GM19395 (cell line): Measurements from ENCODE around the gene RET.

Experiments used
- ATAC-seq: cut with Tn5 transposase; IDR thresholded peaks from one replicate; pipeline ENCODE4 v1.9.1; 2021; ENCODE audit warnings: mild to moderate bottlenecking, moderate library complexity; ENCODE audit not compliant: unreplicated experiment

Gene RET

DNA sequence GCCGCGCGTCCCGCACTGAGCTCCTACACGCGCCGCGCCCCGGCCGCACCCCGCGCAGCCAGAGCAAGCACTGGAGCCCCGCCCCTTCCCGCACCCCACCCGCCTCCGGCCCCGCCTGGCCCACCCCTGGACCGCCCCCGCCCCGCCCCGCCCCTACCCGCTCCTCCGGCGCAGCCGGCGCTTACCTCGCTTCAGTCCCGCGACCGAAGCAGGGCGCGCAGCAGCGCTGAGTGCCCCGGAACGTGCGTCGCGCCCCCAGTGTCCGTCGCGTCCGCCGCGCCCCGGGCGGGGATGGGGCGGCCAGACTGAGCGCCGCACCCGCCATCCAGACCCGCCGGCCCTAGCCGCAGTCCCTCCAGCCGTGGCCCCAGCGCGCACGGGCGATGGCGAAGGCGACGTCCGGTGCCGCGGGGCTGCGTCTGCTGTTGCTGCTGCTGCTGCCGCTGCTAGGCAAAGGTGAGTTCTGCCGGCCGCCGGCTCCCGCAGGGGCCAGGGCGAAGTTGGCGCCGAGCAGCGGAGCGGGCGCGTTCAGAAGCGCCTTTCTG lies at the start of gene RET:
RET (plus strand) TSS at position 194 of the 545 bp plus-strand sequence; CDS start at position 384, 190 bp downstream.
- ATAC-seq = no peak

DNA sequence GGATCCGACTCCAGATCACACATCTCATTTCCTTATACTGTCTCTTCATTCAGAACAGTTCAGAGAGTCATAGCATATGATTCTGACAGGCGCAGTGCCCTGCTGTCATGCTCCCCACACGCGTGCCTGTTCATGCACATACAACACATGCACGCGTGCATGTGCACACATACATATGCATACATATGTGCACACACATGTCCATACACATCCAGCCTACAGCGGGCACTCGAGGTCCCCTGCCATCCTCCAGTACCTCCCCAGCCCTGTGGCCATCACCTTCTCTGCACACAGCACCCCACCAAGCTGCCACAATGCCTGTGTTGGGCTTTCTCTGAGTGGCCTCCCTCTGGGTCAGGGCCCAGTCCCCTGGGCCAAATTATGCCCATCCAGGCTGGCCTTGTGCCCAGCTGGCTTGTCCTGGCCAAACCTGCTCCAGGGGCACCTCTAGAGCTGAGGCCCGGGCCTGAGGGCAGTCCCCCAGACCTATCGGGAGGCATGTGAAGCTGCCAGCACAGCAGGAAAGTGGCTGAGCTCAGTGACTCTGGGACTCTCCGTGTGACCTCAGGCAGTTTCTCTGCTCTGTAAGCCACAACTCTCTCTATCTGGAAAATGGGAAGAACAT lies 49.4 kb upstream of the RET start:
- no peak for ATAC-seq

DNA sequence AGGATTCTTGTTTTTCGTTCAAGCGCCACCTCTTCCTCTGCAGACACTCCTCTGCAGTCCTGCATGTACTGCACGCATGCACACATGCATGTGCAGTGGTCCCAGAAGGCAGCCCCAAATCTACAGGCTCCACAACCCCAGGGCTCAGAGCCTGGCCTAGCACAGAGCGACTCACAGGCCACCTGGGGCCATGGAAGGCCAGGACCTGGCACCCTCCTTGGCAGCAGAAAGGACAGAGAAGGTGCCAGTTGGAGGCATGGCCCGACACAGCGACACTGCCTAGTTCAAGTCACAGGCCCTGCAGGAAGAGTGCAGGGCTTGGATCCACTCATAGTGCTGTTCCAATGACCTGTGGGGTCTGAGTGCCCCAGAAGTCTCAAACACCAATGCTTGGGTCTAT lies 48.7 kb upstream of the RET start:
- no peak for ATAC-seq

DNA sequence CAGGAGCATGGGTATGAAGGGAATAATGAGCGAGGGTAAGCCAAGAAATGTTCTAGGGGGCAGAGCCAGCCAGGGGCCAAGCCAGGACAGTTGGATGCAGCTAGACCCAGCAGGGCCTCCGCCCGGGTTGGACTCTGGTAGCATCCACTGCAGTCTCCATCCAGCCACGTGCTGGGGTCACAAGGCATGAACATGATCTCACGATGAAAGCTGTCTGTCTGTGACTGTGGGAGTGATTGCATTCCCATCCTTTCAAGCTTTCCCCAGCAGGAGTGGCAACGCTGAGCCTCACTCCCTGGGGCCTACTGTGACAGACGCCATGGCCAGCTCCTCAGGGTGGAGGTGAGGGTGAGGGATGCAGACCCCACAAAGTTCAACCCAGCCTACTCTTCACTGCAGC lies 47.8 kb upstream of the RET start:
- ATAC-seq = no peak

DNA sequence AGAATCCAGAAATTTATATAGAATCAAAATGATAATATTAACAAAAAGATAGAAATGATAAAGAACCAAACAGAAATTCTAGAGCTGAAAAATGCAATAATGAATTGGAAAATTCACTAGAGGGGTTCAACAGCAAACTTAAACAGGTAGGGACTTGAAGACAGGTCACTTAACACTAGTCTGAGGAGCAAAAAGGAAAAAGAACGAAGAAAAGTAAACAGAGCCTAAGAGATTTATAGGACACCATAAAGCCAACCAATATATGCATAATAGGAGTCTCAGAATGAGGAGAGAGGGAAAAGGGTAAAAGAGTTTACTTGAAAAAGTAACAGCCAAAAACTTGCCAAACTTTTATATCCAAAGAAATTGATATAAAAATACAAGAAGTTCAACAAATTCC lies 44.3 kb upstream of the RET start:
- ATAC-seq = no peak

DNA sequence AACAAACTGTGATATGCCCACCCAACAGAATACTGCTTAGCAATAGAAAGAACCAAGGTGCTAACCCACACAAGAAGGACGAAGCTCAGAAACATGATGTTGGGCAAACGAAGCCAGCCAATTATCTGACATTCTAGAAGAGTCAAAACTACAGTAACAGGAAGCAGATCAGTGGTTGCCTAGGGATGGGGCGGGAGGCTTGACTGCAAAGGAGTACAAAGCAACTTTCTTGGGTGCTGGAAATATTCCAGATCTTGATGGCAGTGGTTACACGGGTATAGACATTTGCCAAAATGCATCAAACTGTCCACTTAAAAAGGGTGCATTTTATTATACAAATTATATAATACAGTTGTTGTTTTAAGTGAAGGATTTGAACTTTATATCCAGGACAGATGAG lies 41.1 kb upstream of the RET start:
- ATAC-seq = no peak

DNA sequence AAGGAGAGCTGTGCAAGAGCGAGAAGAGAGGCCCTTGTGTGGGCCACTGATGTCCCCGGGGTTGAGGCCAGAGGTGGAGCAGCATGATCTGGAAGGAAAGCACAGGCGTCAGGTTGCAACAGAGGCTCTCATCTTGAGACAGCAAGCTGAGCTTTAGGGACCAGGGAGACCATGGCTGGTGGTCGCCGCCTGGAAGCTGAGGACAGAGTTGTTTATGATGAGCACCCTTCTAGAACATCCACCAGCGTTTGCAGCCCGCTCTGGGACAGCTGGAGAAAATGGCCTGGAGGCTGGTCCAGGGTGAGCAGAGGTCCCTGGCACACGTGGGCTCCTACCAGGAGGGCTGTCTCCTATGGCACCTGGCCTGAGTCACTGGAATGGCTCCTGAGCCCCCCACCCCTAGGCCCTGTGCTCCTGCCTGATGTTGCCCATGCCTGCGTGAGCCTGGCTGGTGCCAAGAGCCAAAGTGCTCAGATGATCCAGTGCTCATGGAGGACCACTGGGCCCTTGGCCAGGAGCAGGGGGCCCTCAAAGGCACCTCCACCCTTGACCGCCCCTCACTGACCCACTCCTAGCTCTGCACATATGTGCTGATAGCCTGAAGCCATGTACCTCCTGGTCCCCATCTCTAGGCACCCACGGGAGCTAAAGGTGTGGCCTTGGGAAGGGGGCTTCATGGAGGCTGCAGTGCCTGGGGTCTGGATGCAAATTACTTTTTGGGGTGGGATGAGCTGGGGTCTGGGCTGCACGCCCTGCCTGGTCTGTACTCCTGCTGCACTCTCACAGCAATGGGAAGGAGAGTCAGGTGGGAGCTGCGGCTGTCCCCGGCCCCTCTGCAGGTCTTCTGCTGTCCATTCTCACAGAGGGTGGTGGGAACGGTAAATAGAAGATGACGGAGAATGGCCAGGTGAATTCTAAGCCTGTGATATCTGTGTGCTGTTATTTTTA lies 40.1 kb upstream of the RET start:
- ATAC-seq = no peak

DNA sequence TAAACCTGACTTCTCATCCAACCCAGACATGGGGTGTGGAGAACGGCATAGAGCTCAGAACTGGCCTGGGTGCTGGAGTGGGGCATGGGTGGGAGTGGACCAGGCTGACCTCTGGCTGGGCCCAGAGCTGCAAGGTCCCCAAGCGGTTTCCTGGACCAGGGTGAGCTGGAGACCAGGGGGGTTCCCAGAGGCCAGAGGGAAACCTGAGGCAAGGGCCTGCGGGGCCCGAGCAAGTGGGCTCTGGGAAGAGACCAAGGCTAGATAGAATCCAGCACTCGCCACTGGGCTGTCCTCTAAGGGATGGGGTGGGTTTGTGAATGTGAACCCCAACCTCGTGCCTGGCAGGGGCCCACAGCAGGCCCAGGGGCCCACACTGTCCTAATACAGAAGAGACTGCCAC lies 39.4 kb upstream of the RET start:
- ATAC-seq = no peak

DNA sequence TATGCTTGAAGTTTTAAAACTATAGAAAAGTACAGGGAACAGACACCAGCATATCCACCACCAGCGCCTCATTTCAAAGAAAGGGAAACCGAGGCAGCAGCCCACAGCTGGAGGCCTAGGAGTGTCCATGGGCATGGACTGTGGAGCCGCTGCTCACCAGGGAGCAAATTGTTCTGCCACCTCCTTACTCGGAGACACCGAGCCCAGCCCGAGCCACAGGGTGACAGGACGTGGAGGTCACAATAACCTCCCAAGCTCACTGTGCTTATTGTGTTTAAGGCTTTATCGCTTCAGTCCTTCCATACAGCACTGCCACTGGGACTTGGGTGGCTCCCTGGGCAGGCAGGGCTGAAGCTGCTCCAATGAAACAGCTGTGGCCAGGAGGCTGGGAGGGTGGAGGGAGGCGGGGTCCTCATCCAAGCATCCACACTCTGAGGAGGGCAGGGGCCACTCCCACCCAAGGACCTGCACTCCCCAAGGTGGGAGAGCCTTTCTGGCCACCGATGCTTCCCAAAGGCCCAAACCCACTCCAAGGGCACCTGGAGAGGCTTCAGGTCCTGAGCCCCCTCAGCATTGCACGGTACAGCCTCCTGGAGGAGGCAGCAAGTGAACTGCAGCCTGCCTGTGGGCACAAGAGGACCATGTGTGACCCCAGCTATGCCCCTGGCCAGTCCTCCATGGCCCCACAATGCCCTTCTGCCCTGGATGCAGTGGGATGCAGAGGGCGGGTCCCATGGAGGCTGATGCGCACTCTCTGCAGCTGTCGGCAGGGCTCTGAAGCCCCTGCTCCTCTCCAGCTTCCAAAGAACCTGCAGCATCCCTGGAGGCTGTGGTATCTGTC lies 38.7 kb upstream of the RET start:
- ATAC-seq = no peak

DNA sequence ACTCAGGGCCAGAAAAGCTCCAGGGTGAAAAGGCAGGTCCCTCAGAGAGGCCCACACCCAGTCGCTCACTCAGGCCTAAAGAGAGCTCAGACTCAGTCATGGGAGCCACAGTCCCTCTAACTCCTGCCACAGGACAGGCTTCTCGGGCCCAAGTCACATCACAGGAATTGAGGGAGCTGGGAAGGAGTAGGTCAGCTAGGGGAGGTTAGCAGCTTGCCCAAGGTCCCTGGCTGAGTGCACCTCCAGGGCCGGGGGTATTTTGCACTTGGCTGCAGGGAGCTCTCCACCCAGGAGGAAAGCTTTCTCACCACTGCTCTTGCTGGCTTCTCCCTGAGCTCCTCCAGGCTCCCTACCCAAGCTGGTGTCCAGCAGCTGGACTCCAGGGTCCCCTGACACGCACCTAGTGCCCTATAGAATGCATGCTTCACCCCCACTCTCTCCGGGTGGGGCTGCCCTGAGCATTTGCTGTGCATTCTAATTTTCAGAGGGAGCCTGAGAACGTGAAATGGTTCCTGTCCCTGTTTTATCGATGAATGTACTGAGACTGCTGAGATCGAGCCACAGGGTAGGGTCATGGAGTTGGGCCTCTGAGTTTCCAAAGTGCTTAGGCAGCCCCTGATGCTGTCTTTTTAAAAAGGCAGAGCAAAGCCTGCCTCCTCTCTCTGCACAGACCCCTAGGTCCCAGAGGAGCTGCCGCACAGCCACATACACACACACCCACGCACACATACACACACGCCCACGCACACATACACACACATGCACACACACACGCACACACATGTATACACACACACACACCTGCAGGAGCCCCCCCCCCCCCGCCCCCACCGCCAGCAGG lies 37.9 kb upstream of the RET start:
- ATAC-seq = no peak

DNA sequence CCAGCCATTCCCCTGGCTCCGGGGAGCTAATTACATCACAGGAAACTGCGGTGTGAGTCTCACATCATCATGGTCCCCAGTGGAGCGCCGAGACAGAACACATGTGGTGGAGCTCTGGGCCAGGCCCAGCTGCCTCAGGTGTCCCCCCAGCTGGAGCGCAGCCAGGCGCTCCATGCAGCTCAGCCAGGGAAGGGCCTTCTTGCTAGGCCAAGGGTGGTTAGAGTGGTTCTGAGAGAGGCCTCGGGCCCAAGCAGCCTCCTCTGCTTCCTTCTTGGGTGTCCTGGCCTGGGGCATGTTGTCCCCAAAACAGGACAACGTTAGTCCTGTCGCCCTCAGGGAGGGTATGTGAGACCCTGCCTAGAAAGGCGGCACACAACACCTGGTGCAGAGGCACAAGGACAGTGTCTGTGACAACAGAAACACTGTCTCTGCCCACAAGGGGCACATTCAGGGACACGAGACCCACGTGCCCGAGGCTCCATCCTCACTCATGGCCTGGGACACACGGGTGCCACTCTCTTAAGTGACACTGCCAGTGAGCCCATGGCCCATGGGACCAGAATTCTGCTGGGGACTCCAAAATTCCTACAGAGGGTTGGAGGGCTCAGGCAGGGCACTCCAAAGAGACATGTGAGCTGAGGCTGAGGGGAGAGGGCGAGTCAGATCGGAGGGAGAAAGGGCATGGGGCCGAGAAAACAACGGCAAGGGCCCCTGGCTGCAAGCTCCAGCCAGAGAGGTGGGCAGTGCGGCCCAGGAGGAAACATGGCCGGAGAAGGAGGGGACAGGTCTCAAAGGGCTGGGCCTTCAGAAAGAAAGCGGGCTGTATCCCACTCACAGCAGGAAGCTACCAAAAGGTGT lies 37.0 kb upstream of the RET start:
- no peak for ATAC-seq

DNA sequence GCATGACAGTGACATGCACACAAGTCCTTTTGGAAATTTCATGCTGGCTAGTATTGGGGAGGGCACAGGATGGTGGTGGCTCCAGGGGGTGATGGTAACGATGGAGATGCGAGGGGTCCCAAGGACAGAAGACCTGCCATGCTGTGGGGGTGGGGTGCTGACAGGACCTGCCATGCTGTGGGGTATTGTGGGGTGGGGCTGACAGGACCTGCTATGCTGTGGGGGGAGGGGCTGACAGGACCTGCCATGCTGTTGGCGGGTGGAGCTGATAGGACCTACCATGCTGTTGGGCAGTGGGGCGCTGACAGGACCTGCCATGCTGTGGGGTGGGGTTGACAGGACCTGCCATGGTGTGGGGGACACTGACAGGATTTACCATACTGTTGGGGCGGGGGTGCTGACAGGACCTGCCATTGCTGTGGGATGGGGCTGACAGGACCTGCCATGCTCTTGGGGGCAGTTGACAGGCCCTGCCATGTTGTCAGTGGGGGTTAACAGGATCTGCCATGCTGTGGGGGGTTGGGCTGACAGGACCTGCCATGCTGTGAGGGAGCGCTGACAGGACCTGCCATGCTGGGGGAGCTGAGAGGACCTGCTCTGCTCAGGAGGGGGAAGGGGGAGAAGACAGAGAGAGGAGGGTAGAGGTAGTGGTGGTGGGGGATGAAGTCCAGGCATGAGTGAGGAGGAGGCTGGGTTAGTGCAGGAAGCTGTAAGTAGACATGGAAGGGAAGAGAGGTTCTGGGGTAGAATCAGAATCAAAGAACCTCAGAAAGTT lies 36.2 kb upstream of the RET start:
- ATAC-seq = no peak

DNA sequence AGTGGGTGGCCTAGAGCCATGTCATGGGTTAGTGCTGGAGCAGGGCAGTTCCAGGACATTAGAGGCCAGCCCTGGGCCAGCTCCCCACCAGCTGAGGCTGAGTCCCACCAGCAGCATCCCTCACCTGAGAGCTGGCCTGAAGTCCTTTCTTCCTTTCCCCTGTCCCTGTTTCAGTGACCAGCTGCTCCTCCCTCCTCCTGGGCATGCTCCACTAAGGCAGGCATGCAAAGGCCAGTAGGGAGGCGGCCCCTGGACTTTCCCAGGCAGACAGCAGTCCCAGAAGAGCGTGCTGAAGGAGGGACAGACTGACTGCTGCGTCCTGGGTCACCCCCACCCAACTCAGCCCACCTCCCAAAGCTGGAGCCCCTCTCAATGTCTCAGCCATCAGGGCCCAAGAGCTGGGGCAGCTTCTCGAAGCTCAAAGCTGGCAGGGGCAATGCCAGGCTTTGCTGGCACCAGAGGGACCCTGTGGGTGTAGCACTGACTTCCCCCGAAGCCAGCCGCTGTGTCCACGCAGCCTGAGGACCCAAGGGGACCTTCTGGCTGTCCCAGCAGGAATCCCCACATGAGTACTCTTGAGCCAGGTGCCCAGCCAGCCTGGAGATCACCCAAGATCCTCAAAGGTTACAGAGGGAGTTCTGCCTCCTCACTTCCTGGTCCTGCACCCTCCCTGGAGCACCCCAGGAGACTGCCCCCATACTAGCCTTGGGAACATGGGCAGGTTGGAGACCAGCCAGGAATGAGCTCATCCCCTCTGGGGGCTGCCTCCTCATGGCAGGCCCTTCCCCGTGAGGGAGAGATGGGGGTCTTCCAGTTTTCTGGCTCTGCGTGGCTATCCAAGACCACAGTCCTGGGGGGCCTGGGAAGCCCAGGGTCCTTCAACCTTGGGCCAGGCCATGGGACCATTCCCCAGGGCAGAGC lies 35.2 kb upstream of the RET start:
- ATAC-seq = no peak

DNA sequence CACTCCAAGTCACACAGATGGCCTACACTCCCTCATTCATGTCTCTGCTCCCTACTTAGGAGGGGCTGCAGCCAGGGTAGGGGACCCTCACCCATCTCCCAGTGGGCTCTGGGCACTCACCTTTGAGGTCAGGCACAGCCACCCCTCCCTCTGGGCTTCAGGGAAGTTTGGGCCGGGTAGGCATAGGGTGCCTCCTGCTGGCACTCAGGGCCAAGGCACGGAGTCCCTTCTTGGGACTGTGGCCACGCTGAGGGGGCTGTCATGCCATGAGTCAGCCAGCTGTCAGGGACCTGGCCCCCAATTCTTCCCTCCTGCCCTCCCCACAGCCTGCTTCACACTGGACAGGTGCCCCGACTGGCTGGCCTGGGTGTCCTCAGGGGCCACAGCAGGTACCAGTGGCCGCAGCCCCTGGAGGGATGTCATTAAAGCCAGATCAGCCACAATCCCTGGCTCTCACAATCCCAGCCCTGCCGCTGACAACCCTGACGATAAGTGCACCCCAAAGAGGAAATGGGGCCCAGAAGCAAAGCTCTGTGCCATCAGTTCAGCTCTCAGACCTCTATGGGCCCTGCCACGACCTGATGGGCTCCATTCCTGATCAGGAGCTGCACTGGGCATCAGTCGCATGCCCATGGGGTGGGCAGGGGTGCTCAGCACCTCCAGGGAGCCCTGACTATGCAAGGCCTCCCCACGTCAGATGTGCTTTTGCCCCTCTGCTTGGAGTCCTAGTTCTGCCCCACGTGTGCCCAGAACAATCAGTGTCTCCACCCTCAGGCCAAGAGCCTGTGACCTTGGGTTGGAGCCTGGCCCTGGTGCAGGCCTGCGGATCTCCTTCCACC lies 34.1 kb upstream of the RET start:
- ATAC-seq = no peak

DNA sequence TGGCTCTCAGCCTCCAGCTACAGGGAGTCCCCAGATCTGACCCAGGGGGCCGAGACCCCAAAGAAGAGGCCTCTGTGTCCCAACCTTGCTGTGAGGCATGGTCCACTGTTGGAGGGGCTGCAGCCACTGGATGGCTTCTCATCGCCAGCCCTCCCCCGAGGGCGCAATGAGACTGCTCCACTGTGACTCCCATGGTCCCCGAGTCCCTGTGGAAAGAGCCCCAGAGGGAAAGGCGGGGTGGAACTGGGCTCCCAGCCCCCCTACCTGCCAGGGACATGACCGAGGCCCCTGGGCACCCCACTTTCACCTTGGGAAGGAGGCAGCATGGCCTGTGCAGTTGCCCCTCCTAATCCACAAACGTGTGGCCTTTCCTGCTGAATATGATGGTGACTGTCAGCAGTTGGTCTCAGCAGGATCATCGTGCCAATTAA lies 33.5 kb upstream of the RET start:
- ATAC-seq = no peak

DNA sequence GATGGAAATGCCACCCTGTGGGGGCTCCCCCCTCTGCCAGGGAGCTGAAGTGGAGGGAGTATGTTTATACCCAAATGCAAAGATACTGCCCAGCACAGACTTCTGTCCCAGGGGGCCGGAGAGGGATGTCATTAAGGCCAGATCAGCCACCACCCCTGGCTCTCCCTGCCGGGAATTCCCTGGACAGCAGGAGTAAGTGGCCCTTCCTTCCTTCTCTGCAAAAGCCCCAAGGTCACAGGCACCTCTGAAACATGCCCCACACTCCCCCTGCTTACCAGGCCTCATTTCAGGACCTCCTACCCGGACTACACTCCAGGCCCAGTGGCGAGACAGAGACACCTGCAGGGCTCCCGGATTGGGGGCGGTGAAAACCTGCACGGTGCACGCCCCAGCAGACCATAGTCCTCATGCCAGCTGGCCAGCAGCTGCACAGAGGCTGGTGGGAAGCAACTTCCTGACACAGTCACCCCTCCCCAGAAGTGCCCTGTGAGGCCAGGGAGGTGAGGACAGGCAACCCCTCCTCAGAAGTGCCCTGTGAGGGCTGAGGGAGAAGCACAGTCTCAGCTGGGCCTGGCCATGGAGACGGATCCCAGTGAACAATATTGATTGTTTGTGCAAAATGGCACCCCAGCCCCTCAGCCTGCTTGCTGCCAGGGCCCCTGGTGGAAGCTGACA lies 33.0 kb upstream of the RET start:
- ATAC-seq = no peak
